A549 (cell line): Measurements from ENCODE around the gene CACTIN. TPM values are rescaled to one million over a fixed set of nuclear protein-coding genes. Genes with fewer than 3 reads are reported as not detected.

Experiments
- ATAC-seq, 2 experiments: fragments of 200-7000 bp in 1 of 2; fragments of >200 bp in 1 of 2; cut with Nextera tagmentation in 1 of 2; cut with Tn5 transposase in 1 of 2; 3 replicates each; pipeline versions ENCODE4 v1.8.0 to v1.9.1; 2018 to 2020; ENCODE audit warnings: mild to moderate bottlenecking in 1 of 2, moderate library complexity in 1 of 2
- CTCF ChIA-PET: fragments of 300-600 bp; sonication (Branson Sonifier 250); formaldehyde crosslinking; extraction: SDS; loops from one replicate; lab custom pipeline; 2021; ENCODE audit warnings: antibody characterized with exemption, inconsistent platforms; lab: Yijun Ruan, JAX
- POLR2A ChIA-PET: fragments of 350-600 bp; formaldehyde crosslinking; extraction: SDS; loops from one replicate; lab custom pipeline; 2021; ENCODE audit warnings: antibody characterized with exemption, inconsistent platforms; lab: Yijun Ruan, JAX
- DNase-seq, 2 experiments: peaks; one replicate each; pipeline versions ENCODE4 v3.0.0 to v3.0.0-alpha.2; 2011 to 2016; ENCODE audit warnings: low read depth in 1 of 2, low spot score in 1 of 2
- FAIRE-seq: peaks from 2 replicates; lab custom pipeline; 2011; peaks lifted over from hg19 to GRCh38; lab: Jason Lieb, UNC
- H3K27ac ChIP-seq, 2 experiments: fragments of >200 bp; sonication (Bioruptor Twin); formaldehyde crosslinking; 3 replicates each; pipeline ENCODE4 v1.5.1; 2016 to 2017
- H3K4me1 ChIP-seq: fragments of >200 bp; sonication (Bioruptor Twin); formaldehyde crosslinking; 3 replicates; pipeline ENCODE4 v1.6.1; 2016
- H3K4me2 ChIP-seq: fragments of >200 bp; sonication (Bioruptor Twin); formaldehyde crosslinking; 3 replicates; pipeline ENCODE4 v1.6.1; 2016
- H3K4me3 ChIP-seq: fragments of >200 bp; sonication (Bioruptor Twin); formaldehyde crosslinking; 3 replicates; pipeline ENCODE4 v1.5.1; 2016
- H3K9me3 ChIP-seq: fragments of >200 bp; sonication (Bioruptor Twin); formaldehyde crosslinking; 3 replicates; pipeline ENCODE4 v1.6.1; 2016
- ATOH8 ChIP-seq: fragments of 250-450 bp; sonication (Bioruptor Pico); IDR thresholded peaks from 2 replicates; pipeline ENCODE4 v1.5.0; 2020; ENCODE audit warnings: low read depth, mild to moderate bottlenecking, moderate library complexity
- BCL3 ChIP-seq: fragments of >200 bp; sonication (Bioruptor Twin); formaldehyde crosslinking; IDR thresholded peaks from 3 replicates; pipeline ENCODE4 v1.6.1; 2016
- BHLHE40 ChIP-seq: IDR thresholded peaks from 2 replicates; pipeline ENCODE4 v1.6.1; 2012; ENCODE audit warnings: low read depth, low read length, inconsistent platforms
- CBX8 ChIP-seq: fragments of 200-600 bp; sonication (generic); IDR thresholded peaks from 2 replicates; pipeline ENCODE4 v1.6.1; 2016
- CHD2 ChIP-seq: fragments of 150-350 bp; IDR thresholded peaks from 2 replicates; pipeline ENCODE4 v1.6.1; 2014; ENCODE audit warnings: low read length; ENCODE audit not compliant: partially characterized antibody
- EHF ChIP-seq: fragments of 250-450 bp; sonication (Bioruptor Pico); IDR thresholded peaks from 2 replicates; pipeline ENCODE4 v1.5.0; 2020; ENCODE audit warnings: mild to moderate bottlenecking
- FOSB ChIP-seq: fragments of 250-450 bp; sonication (Bioruptor Pico); IDR thresholded peaks from 2 replicates; pipeline ENCODE4 v1.5.0; 2020; ENCODE audit warnings: mild to moderate bottlenecking, moderate library complexity
- FOSL2 ChIP-seq, 2 experiments: fragments of 450-650 bp in 1 of 2; fragments of >200 bp in 1 of 2; sonication (Bioruptor Twin) in 1 of 2; formaldehyde crosslinking; IDR thresholded peaks; 2 replicates each; pipeline versions ENCODE4 v1.5.0 to v1.6.1; 2016 to 2020; ENCODE audit warnings: mild to moderate bottlenecking in 1 of 2, moderate library complexity in 1 of 2
- GATA3 ChIP-seq: IDR thresholded peaks from 2 replicates; pipeline ENCODE4 v1.6.1; 2012; ENCODE audit warnings: borderline replicate concordance
- HES2 ChIP-seq: fragments of >200 bp; sonication (Bioruptor Twin); formaldehyde crosslinking; IDR thresholded peaks from 2 replicates; pipeline ENCODE4 v1.6.1; 2016
- HEYL ChIP-seq: fragments of 250-450 bp; sonication (Bioruptor Pico); IDR thresholded peaks from 2 replicates; pipeline ENCODE4 v1.8.0; 2021; ENCODE audit warnings: mild to moderate bottlenecking, moderate library complexity
- HOXB13 ChIP-seq: fragments of 250-450 bp; sonication (Bioruptor Pico); IDR thresholded peaks from 2 replicates; pipeline ENCODE4 v1.5.0; 2020; ENCODE audit warnings: low read depth, mild to moderate bottlenecking, moderate library complexity
- HOXB5 ChIP-seq: fragments of 250-450 bp; sonication (Bioruptor Pico); IDR thresholded peaks from 2 replicates; pipeline ENCODE4 v1.5.0; 2020; ENCODE audit warnings: mild to moderate bottlenecking, moderate library complexity
- JUN ChIP-seq, 2 experiments: fragments of >200 bp; sonication (Bioruptor Twin); formaldehyde crosslinking; IDR thresholded peaks; 2 replicates in 1 of 2; 3 replicates in 1 of 2; pipeline ENCODE4 v1.6.1; 2016 to 2017
- KDM1A ChIP-seq: fragments of 200-600 bp; sonication (generic); IDR thresholded peaks from 2 replicates; pipeline ENCODE4 v1.6.1; 2016; ENCODE audit warnings: low read depth, mild to moderate bottlenecking
- KDM5A ChIP-seq: fragments of 200-600 bp; sonication (generic); IDR thresholded peaks from 2 replicates; pipeline ENCODE4 v1.6.1; 2016; ENCODE audit warnings: antibody characterized with exemption, mild to moderate bottlenecking
- MAZ ChIP-seq: fragments of 150-350 bp; IDR thresholded peaks from 2 replicates; pipeline ENCODE4 v1.6.1; 2014; ENCODE audit warnings: antibody characterized with exemption, low read depth, low read length, borderline replicate concordance
- NPAS2 ChIP-seq: fragments of 250-450 bp; sonication (Bioruptor Pico); IDR thresholded peaks from 2 replicates; pipeline ENCODE4 v1.8.0; 2022; ENCODE audit warnings: mild to moderate bottlenecking, moderate library complexity, borderline replicate concordance
- NR3C1 ChIP-seq: fragments of >200 bp; sonication (Bioruptor Twin); formaldehyde crosslinking; IDR thresholded peaks from 3 replicates; pipeline ENCODE4 v1.6.1; 2017
- PBX3 ChIP-seq: IDR thresholded peaks from 2 replicates; pipeline ENCODE4 v1.6.1; 2012
- RAD21 ChIP-seq, 2 experiments: fragments of >200 bp in 1 of 2; sonication (Bioruptor Twin) in 1 of 2; formaldehyde crosslinking in 1 of 2; IDR thresholded peaks in 1 of 2; conservative IDR thresholded peaks in 1 of 2; 2 replicates in 1 of 2; 3 replicates in 1 of 2; pipeline ENCODE4 v1.6.1; 2012 to 2018; ENCODE audit warnings: inconsistent platforms in 1 of 2
- RARB ChIP-seq: fragments of 250-450 bp; sonication (Bioruptor Pico); IDR thresholded peaks from 2 replicates; pipeline ENCODE4 v1.8.0; 2021; ENCODE audit warnings: mild to moderate bottlenecking, moderate library complexity
- ZSCAN20 ChIP-seq: fragments of 250-450 bp; sonication (Bioruptor Pico); IDR thresholded peaks from 2 replicates; pipeline ENCODE4 v1.8.0; 2022; ENCODE audit warnings: mild to moderate bottlenecking, moderate library complexity
- whole genome bisulfite sequencing: methylation state at CpG from one replicate; pipeline ENCODE4 v1.1.6; 2017; ENCODE audit errors: missing lambda C conversion rate; 5-methylcytosine and 5-hydroxymethylcytosine counted together
- polyA plus RNA-seq, 4 experiments: library from polyadenylated mRNA; depleted of rRNA in 3 of 4; stranded (reverse); fragments of >200 nt; fragmentation: RNase III in 1 of 4; extraction: RNeasy Plus Mini Kit Qiagen cat#74134 plus additional on column Dnase treatment in 1 of 4; gene quantifications; 2 replicates in 3 of 4; 3 replicates in 1 of 4; pipeline ENCODE4 v1.2.3, GENCODE V29; 2011 to 2017
- TF ChIP-seq, protein P1 (sequence below): fragments of 200-600 bp; sonication (generic); IDR thresholded peaks from 2 replicates; pipeline ENCODE4 v1.6.1; 2016; ENCODE audit warnings: antibody characterized with exemption, mild to moderate bottlenecking, moderate library complexity

CACTIN gene
- polyA plus RNA-seq, 2 of the 4 experiments (the other 2 are of a cell fraction) = 8.3 to 14.9 TPM

DNA sequence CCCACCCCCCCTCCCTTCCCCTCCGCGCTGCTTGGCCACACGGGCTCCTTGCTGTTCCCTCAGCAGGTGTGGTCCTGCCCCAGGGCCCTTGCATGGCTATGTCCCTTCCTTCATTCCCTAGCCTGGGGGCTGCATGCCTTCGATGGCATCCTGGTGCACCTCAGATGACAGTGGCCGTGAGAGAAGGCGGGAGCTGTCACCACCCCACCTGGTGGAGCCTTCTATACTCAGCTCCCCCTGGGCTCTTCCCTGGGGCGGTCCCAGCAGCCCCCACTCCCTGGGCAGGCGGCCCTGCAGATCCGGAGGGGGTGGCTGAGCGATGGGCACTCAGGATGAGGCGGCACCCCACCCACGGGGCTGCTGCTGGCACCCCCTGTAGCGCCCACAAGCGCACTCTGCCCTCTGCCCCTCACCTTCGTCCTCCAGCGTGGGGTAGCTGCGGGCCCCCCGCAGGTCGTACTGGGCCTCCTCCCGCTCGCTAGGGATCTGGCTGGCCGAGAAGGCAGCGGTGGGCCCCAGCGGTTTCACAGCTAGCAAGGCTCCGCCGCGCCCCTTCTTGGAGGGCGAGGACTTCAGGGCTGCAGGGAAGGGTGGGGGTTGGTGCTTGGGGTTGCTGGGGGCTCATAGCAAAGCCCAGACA lies 17.2 kb upstream of the CACTIN start:
- Histone ChIP-seq H3K27ac (no peak overlapping the region), H3K4me3 (no peak overlapping the region), H3K4me2 (no peak overlapping the region), H3K4me1 (no peaks in the 10 kb centered on the region), H3K9me3 (no peaks in the 10 kb centered on the region)
- TF ChIP-seq HOXB5 (CRISPR knock-in tag) (no peak), BHLHE40 (no peak), HOXB13 (no peak), ATOH8 (CRISPR knock-in tag) (no peak), KDM5A (no peak), HES2 (no peak), CHD2 (no peak), RARB (CRISPR knock-in tag) (no peak), EHF (no peak), JUN (IDR thresholded peaks at IDR 0.05) (no peak), ZSCAN20 (no peak), GATA3 (no peak)
- TF ChIP-seq, protein P1, sequence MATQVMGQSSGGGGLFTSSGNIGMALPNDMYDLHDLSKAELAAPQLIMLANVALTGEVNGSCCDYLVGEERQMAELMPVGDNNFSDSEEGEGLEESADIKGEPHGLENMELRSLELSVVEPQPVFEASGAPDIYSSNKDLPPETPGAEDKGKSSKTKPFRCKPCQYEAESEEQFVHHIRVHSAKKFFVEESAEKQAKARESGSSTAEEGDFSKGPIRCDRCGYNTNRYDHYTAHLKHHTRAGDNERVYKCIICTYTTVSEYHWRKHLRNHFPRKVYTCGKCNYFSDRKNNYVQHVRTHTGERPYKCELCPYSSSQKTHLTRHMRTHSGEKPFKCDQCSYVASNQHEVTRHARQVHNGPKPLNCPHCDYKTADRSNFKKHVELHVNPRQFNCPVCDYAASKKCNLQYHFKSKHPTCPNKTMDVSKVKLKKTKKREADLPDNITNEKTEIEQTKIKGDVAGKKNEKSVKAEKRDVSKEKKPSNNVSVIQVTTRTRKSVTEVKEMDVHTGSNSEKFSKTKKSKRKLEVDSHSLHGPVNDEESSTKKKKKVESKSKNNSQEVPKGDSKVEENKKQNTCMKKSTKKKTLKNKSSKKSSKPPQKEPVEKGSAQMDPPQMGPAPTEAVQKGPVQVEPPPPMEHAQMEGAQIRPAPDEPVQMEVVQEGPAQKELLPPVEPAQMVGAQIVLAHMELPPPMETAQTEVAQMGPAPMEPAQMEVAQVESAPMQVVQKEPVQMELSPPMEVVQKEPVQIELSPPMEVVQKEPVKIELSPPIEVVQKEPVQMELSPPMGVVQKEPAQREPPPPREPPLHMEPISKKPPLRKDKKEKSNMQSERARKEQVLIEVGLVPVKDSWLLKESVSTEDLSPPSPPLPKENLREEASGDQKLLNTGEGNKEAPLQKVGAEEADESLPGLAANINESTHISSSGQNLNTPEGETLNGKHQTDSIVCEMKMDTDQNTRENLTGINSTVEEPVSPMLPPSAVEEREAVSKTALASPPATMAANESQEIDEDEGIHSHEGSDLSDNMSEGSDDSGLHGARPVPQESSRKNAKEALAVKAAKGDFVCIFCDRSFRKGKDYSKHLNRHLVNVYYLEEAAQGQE = no peak
- DNase-seq (no peak), FAIRE-seq (no peak), ATAC-seq (no peak)
- POLR2A ChIA-PET = no interaction called here
- CTCF ChIA-PET = no interaction called here
- 100% methylated on average over 4 of the region's 28 CpGs for WGBS

GRCh38 chr19:3642987-3643673 lies 16.5 kb upstream of the CACTIN start:
- no peak overlapping the region for H3K4me3 ChIP-seq
- no peak overlapping the region for H3K27ac ChIP-seq
- H3K4me1 ChIP-seq = no peaks in the 10 kb centered on the region
- TF ChIP-seq FOSB (CRISPR knock-in tag) = no peak
- no peak for TF ChIP-seq BCL3
- TF ChIP-seq NPAS2 (CRISPR knock-in tag) = no peak
- TF ChIP-seq PBX3 = no peak
- TF ChIP-seq HOXB13 = no peak
- TF ChIP-seq RAD21 (conservative IDR thresholded peaks at IDR 0.05 in 1 of 2, IDR thresholded peaks at IDR 0.05 in 1 of 2) = no peak
- TF ChIP-seq ZSCAN20 = no peak
- TF ChIP-seq KDM1A = no peak
- TF ChIP-seq NR3C1 = no peak
- no peak for TF ChIP-seq HEYL
- TF ChIP-seq CBX8 = no peak
- no peak for TF ChIP-seq MAZ
- no peak for TF ChIP-seq JUN (IDR thresholded peaks at IDR 0.05)
- no peak for TF ChIP-seq FOSL2 (IDR thresholded peaks at IDR 0.05)
- no peak for TF ChIP-seq FOSL2 (CRISPR knock-in tag; IDR thresholded peaks at IDR 0.05)
- TF ChIP-seq, all 56 proteins: peak for 0
- 91% methylated on average over 27 of the region's 36 CpGs for WGBS
- FAIRE-seq (no peak), DNase-seq (peak in 1 of 2 experiments; percentile 53), ATAC-seq (peak in 1 of 2 experiments; percentile 43; a peak in 3 of 6 replicates)
- POLR2A ChIA-PET = no interaction called here
- H3K4me2 ChIP-seq = no peak overlapping the region
- H3K9me3 ChIP-seq = no peaks in the 10 kb centered on the region
- CTCF ChIA-PET = no interaction called here
